Colonic mucosa (tissue), 4 donors: Measurements from ENCODE around the gene SNU13. TPM values are rescaled to one million over a fixed set of nuclear protein-coding genes. Genes with fewer than 3 reads are reported as not detected.
A peak's percentile ranks its signal among the peaks of the same experiment; 100 is the strongest.
"Not testable (repeated sequence)": the region's sequence is repeated elsewhere in the genome, so short reads cannot be mapped to it uniquely, and the experiment has no call there.

Experiments
- DNase-seq: peaks from one replicate; pipeline ENCODE4 v3.0.0-alpha.2; 2020
- H3K27ac ChIP-seq: fragments of 200-600 bp; one replicate; pipeline ENCODE4 v1.8.0; 2021
- H3K27me3 ChIP-seq: fragments of 200-600 bp; one replicate; pipeline ENCODE4 v1.8.0; 2021
- H3K36me3 ChIP-seq: fragments of 200-600 bp; one replicate; pipeline ENCODE4 v1.8.0; 2021
- H3K4me1 ChIP-seq: fragments of 200-600 bp; one replicate; pipeline ENCODE4 v1.8.0; 2021; ENCODE audit warnings: mild to moderate bottlenecking
- H3K4me3 ChIP-seq: fragments of 200-600 bp; one replicate; pipeline ENCODE4 v1.8.0; 2021
- H3K9ac ChIP-seq, 2 donors: one replicate each; pipeline ENCODE4 v1.7.0; 2013; ENCODE audit warnings: control low read depth in 2 of 2, low read depth in 2 of 2, low read length in 2 of 2
- H3K9me3 ChIP-seq: fragments of 200-600 bp; one replicate; pipeline ENCODE4 v1.8.0; 2021
- CTCF ChIP-seq: fragments of 200-600 bp; IDR thresholded peaks from one replicate; pipeline ENCODE4 v1.8.0; 2022; ENCODE audit warnings: antibody characterized with exemption, mild to moderate bottlenecking
- intact Hi-C: fragments of 100-400 bp; cut with DNase I; formaldehyde crosslinking; loops from one replicate; pipeline ENCODE4 v1.14.1; 2022
- total RNA-seq, 2 donors: library from RNA; stranded (reverse); fragmentation: NEBNext Ultra II Directional in 1 of 2; extraction: Animal tissue kit (Norgen Biotek cat#: 25700) in 1 of 2; gene quantifications; one replicate each; pipeline ENCODE4 v1.2.1, GENCODE V29; 2021
- donor health status: healthy.
- donor health status: DM: no; HTN: no; CAD: no.
- donor health status: DM: no; HTN: no; CAD: no.

SNU13 gene
- total RNA-seq = 100 to 1,000 TPM in 1 of 2 donors, 10 to 100 TPM in 1; 95.7 to 169 TPM

GRCh38 chr22:41688365-41689211 is at the start of gene SNU13:
TSS of gene SNU13 (minus strand) at chr22:41688867. CDS start at chr22:41688796, 71 bp downstream.
- H3K9me3 ChIP-seq = no peaks in the 10 kb centered on the region
- intact Hi-C loops = no loop called here
- H3K4me1 ChIP-seq = peaks cover 5% of the 10 kb centered on the region
- no peak for TF ChIP-seq CTCF
- H3K27me3 ChIP-seq = no peaks in the 10 kb centered on the region
- H3K9ac ChIP-seq = peak within 1 kb of the TSS; percentile 91 to 97
- peak within 1 kb of the TSS; percentile 80 for H3K4me3 ChIP-seq
- DNase-seq = peak; percentile 95
- H3K36me3 ChIP-seq = no peaks in the 10 kb centered on the region
- peak within 1 kb of the TSS; percentile 97 for H3K27ac ChIP-seq

GRCh38 chr22:41733241-41733640 is 44.6 kb upstream of the SNU13 start:
- H3K27ac ChIP-seq, H3K27me3 ChIP-seq, H3K4me1 ChIP-seq, H3K9me3 ChIP-seq, intact Hi-C loops, H3K36me3 ChIP-seq, H3K4me3 ChIP-seq, DNase-seq, H3K9ac ChIP-seq: not testable (repeated sequence)

GRCh38 chr22:41732096-41732772 is 43.6 kb upstream of the SNU13 start:
- Histone ChIP-seq H3K9me3 (no peaks in the 10 kb centered on the region), H3K4me1 (no peaks in the 10 kb centered on the region), H3K27me3 (no peaks in the 10 kb centered on the region), H3K9ac (no peak overlapping the region), H3K4me3 (no peak overlapping the region), H3K27ac (no peak overlapping the region), H3K36me3 (no peaks in the 10 kb centered on the region)
- TF ChIP-seq CTCF = no peak
- intact Hi-C loops = no loop called here
- no peak for DNase-seq

- Histone ChIP-seq H3K9ac (no peak overlapping the region), H3K4me1 (no peaks in the 10 kb centered on the region), H3K9me3 (no peaks in the 10 kb centered on the region), H3K27me3 (no peaks in the 10 kb centered on the region), H3K36me3 (no peaks in the 10 kb centered on the region), H3K4me3 (no peak overlapping the region), H3K27ac (no peak overlapping the region)
- intact Hi-C loops = no loop called here
- TF ChIP-seq CTCF = no peak
- no peak for DNase-seq
These were observed 42.9 kb upstream of the SNU13 start for GRCh38 chr22:41731609-41732008.

- no peak for DNase-seq
- intact Hi-C loops = no loop called here
- Histone ChIP-seq H3K27me3 (no peaks in the 10 kb centered on the region), H3K9ac (no peak overlapping the region), H3K9me3 (no peaks in the 10 kb centered on the region), H3K4me3 (no peak overlapping the region), H3K27ac (no peak overlapping the region), H3K4me1 (no peaks in the 10 kb centered on the region), H3K36me3 (no peaks in the 10 kb centered on the region)
- TF ChIP-seq CTCF = no peak
These were observed 36.9 kb upstream of the SNU13 start for GRCh38 chr22:41725510-41726110.
